HEK293 (cell line): Measurements from ENCODE around the gene EXTL1.

Experiments used
- KLF10 ChIP-seq: fragments of 450-650 bp; IDR thresholded peaks from 2 replicates; pipeline ENCODE4 v1.5.1; 2018; ENCODE audit warnings: missing biosample characterization, mild to moderate bottlenecking, missing genetic modification characterization
- MEIS1 ChIP-seq: sonication (generic); formaldehyde crosslinking; IDR thresholded peaks from 2 replicates; pipeline ENCODE4 v1.8.1; 2022; ENCODE audit warnings: missing genetic modification reagents, mild to moderate bottlenecking, borderline replicate concordance
- ZBTB1 ChIP-seq: fragments of 450-650 bp; formaldehyde crosslinking; IDR thresholded peaks from 2 replicates; pipeline ENCODE4 v1.5.1; 2016; ENCODE audit warnings: missing biosample characterization, missing genetic modification characterization
- ZBTB44 ChIP-seq: fragments of 450-650 bp; IDR thresholded peaks from 2 replicates; pipeline ENCODE4 v1.5.1; 2018; ENCODE audit warnings: missing biosample characterization, mild to moderate bottlenecking, missing genetic modification characterization
- ZBTB49 ChIP-seq: fragments of 450-650 bp; formaldehyde crosslinking; IDR thresholded peaks from 2 replicates; pipeline ENCODE4 v1.5.1; 2016; ENCODE audit warnings: missing biosample characterization, missing genetic modification characterization, low read depth
- ZBTB7A ChIP-seq: fragments of 450-650 bp; formaldehyde crosslinking; IDR thresholded peaks from 2 replicates; pipeline ENCODE4 v1.5.1; 2016; ENCODE audit warnings: low read depth, missing biosample characterization, missing genetic modification characterization
- ZNF184 ChIP-seq: fragments of 450-650 bp; IDR thresholded peaks from 2 replicates; pipeline ENCODE4 v1.5.1; 2018; ENCODE audit warnings: missing biosample characterization, mild to moderate bottlenecking, missing genetic modification characterization
- ZNF202 ChIP-seq: fragments of 450-650 bp; formaldehyde crosslinking; IDR thresholded peaks from 2 replicates; pipeline ENCODE4 v1.5.1; 2016; ENCODE audit warnings: missing biosample characterization, missing genetic modification characterization, borderline replicate concordance
- ZNF223 ChIP-seq: fragments of 450-650 bp; formaldehyde crosslinking; IDR thresholded peaks from 2 replicates; pipeline ENCODE4 v1.5.1; 2016; ENCODE audit warnings: missing biosample characterization, missing genetic modification characterization
- ZNF324 ChIP-seq: fragments of 450-650 bp; formaldehyde crosslinking; IDR thresholded peaks from 2 replicates; pipeline ENCODE4 v1.5.1; 2016; ENCODE audit warnings: missing biosample characterization, missing genetic modification characterization
- ZNF335 ChIP-seq: fragments of 450-650 bp; formaldehyde crosslinking; conservative IDR thresholded peaks from 2 replicates; pipeline ENCODE4 v1.5.1; 2016; ENCODE audit warnings: missing biosample characterization, missing genetic modification characterization
- ZNF391 ChIP-seq: fragments of 450-650 bp; formaldehyde crosslinking; IDR thresholded peaks from 2 replicates; pipeline ENCODE4 v1.5.1; 2016; ENCODE audit warnings: low read depth, missing biosample characterization, missing genetic modification characterization, borderline replicate concordance
- ZNF473 ChIP-seq: fragments of 450-650 bp; formaldehyde crosslinking; IDR thresholded peaks from 2 replicates; pipeline ENCODE4 v1.5.1; 2017; ENCODE audit warnings: missing biosample characterization, missing genetic modification characterization
- ZNF513 ChIP-seq: fragments of 450-650 bp; IDR thresholded peaks from 2 replicates; pipeline ENCODE4 v1.5.1; 2018; ENCODE audit warnings: missing biosample characterization, missing genetic modification characterization
- ZNF514 ChIP-seq: fragments of 450-650 bp; formaldehyde crosslinking; IDR thresholded peaks from 2 replicates; pipeline ENCODE4 v1.5.1; 2016; ENCODE audit warnings: missing biosample characterization, missing genetic modification characterization
- ZNF561 ChIP-seq: fragments of 450-650 bp; IDR thresholded peaks from 2 replicates; pipeline ENCODE4 v1.5.1; 2018; ENCODE audit warnings: missing biosample characterization, missing genetic modification characterization, borderline replicate concordance
- ZNF660 ChIP-seq: fragments of 450-650 bp; IDR thresholded peaks from 2 replicates; pipeline ENCODE4 v1.5.1; 2018; ENCODE audit warnings: missing biosample characterization, mild to moderate bottlenecking, missing genetic modification characterization
- ZNF701 ChIP-seq: fragments of 450-650 bp; formaldehyde crosslinking; IDR thresholded peaks from 2 replicates; pipeline ENCODE4 v1.5.1; 2016; ENCODE audit warnings: missing biosample characterization, missing genetic modification characterization
- ZNF785 ChIP-seq: fragments of 450-650 bp; formaldehyde crosslinking; IDR thresholded peaks from 2 replicates; pipeline ENCODE4 v1.5.1; 2016; ENCODE audit warnings: missing biosample characterization, missing genetic modification characterization
- ZSCAN16 ChIP-seq: fragments of 450-650 bp; formaldehyde crosslinking; IDR thresholded peaks from 2 replicates; pipeline ENCODE4 v1.5.1; 2016; ENCODE audit warnings: missing biosample characterization, missing genetic modification characterization
- ZSCAN5A ChIP-seq: fragments of 450-650 bp; formaldehyde crosslinking; IDR thresholded peaks from 2 replicates; pipeline ENCODE4 v1.5.1; 2016; ENCODE audit warnings: missing biosample characterization, missing genetic modification characterization
- TF ChIP-seq, protein P1 (sequence below): fragments of 450-650 bp; formaldehyde crosslinking; IDR thresholded peaks from 2 replicates; pipeline ENCODE4 v1.5.1; 2016; ENCODE audit warnings: missing biosample characterization, missing genetic modification characterization
- TF ChIP-seq, protein P2 (sequence below): sonication (generic); formaldehyde crosslinking; IDR thresholded peaks from 2 replicates; pipeline ENCODE4 v1.8.1; 2022; ENCODE audit warnings: mild to moderate bottlenecking, moderate library complexity, missing genetic modification reagents
- TF ChIP-seq, protein P3 (sequence below): fragments of 450-650 bp; formaldehyde crosslinking; IDR thresholded peaks from 2 replicates; pipeline ENCODE4 v1.5.1; 2016; ENCODE audit warnings: missing biosample characterization, missing genetic modification characterization, low read depth

Gene EXTL1

DNA sequence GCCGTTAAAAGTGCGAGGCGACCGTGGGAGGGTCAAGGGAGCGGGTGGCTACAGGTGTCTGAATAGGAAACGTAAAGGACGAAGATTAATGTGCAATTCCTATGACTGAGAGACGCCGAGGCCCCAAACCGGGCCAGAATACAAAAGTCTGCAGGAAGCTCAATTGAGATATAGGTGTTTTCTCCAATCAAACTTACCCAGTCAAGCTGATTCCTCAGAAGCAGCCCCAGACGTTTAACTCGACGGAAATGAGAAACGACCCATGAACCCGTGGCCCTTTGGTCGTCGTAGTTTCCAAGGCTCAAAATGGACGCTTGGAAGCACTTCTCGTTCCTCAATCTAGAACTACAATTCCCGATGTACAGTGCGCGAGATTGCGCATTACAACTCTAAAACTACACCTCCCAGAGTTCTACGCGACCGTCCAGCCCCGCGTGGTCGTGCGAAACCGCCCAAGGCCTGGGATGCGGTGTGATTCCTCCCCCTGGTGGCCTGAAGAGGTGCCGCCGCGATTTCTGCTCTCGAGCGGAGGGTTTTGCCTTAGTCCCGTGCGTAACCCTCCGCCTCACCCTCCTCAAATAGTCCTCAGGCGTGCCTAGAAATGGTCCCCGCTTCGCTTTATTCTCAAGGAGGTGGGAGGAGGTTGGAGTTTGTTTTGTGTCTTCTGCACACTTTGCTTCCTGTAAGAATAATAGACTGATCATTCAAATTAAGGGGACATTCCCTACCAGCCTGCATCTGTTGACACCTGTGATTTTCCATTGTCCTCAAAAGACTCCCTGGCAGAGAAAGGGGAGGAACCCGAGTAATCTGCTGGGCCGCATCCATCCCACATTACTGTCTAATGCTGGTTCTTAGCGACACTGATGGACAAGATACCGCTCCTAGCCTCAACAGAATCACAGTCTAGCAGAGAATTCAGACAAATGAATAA is 23.5 kb upstream of the EXTL1 start, which contains the start of gene PAFAH2 (continued):
- TF ChIP-seq ZBTB44 (tag by site-specific recombination): peak; percentile 78; the same call in 1 of the 2 replicates
- peak; percentile 97 for TF ChIP-seq ZBTB7A (tag by site-specific recombination)
- TF ChIP-seq ZNF514: peak; percentile 22; the same call in 1 of the 2 replicates
- TF ChIP-seq ZNF561: peak; percentile 95
- TF ChIP-seq ZNF785 (tag by site-specific recombination): peak; percentile 96
- peak; percentile 91; the same call in 1 of the 2 replicates for TF ChIP-seq ZBTB1 (tag by site-specific recombination)
- peak; percentile 94 for TF ChIP-seq KLF10 (tag by site-specific recombination)
- TF ChIP-seq ZNF184 (tag by site-specific recombination): peak; percentile 94
- no peak for TF ChIP-seq ZNF202
- TF ChIP-seq, protein P1, sequence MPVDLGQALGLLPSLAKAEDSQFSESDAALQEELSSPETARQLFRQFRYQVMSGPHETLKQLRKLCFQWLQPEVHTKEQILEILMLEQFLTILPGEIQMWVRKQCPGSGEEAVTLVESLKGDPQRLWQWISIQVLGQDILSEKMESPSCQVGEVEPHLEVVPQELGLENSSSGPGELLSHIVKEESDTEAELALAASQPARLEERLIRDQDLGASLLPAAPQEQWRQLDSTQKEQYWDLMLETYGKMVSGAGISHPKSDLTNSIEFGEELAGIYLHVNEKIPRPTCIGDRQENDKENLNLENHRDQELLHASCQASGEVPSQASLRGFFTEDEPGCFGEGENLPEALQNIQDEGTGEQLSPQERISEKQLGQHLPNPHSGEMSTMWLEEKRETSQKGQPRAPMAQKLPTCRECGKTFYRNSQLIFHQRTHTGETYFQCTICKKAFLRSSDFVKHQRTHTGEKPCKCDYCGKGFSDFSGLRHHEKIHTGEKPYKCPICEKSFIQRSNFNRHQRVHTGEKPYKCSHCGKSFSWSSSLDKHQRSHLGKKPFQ (tag by site-specific recombination): peak; percentile 86; the same call in 1 of the 2 replicates
- no peak for TF ChIP-seq MEIS1 (CRISPR knock-in tag)
- no peak for TF ChIP-seq ZNF473 (tag by site-specific recombination)
- peak; percentile 82 for TF ChIP-seq ZNF223 (tag by site-specific recombination)
- TF ChIP-seq ZNF660 (tag by site-specific recombination): peak; percentile 99
- TF ChIP-seq ZNF335 (tag by site-specific recombination): peak; percentile 86
- TF ChIP-seq, protein P2, sequence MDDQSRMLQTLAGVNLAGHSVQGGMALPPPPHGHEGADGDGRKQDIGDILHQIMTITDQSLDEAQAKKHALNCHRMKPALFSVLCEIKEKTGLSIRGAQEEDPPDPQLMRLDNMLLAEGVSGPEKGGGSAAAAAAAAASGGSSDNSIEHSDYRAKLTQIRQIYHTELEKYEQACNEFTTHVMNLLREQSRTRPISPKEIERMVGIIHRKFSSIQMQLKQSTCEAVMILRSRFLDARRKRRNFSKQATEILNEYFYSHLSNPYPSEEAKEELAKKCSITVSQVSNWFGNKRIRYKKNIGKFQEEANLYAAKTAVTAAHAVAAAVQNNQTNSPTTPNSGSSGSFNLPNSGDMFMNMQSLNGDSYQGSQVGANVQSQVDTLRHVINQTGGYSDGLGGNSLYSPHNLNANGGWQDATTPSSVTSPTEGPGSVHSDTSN (CRISPR knock-in tag): no peak
- TF ChIP-seq ZNF513 (tag by site-specific recombination): peak; percentile 92
- TF ChIP-seq ZBTB49: 0 out of 2 replicates have a peak, but pooled peaks have one; percentile 55
- TF ChIP-seq ZNF324: peak; percentile 100
- peak; percentile 100 for TF ChIP-seq ZNF391 (tag by site-specific recombination)
- peak; percentile 28; the same call in 1 of the 2 replicates for TF ChIP-seq ZNF701 (tag by site-specific recombination)
- peak; percentile 89; the same call in 1 of the 2 replicates for TF ChIP-seq ZSCAN5A (tag by site-specific recombination)
- 0 out of 2 replicates have a peak, but pooled peaks have one; percentile 37 for TF ChIP-seq ZSCAN16
- TF ChIP-seq, protein P3, sequence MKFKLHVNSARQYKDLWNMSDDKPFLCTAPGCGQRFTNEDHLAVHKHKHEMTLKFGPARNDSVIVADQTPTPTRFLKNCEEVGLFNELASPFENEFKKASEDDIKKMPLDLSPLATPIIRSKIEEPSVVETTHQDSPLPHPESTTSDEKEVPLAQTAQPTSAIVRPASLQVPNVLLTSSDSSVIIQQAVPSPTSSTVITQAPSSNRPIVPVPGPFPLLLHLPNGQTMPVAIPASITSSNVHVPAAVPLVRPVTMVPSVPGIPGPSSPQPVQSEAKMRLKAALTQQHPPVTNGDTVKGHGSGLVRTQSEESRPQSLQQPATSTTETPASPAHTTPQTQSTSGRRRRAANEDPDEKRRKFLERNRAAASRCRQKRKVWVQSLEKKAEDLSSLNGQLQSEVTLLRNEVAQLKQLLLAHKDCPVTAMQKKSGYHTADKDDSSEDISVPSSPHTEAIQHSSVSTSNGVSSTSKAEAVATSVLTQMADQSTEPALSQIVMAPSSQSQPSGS (tag by site-specific recombination): no peak; the same call in 1 of the 2 replicates
